Adrenal gland (tissue), 5 donors: ENCODE data around the gene EPN3.

ENCODE experiments used
- POLR2A ChIP-seq, 2 donors: fragments of 450-650 bp; IDR thresholded peaks; one replicate each; pipeline ENCODE4 v1.6.1; 2017; ENCODE audit warnings: antibody characterized with exemption in 2 of 2, mild to moderate bottlenecking in 2 of 2, moderate library complexity in 1 of 2
- TF ChIP-seq, protein P1 (sequence below), 6 experiments: fragments of 450-650 bp in 4 of 6; fragments of 200-600 bp in 2 of 6; sonication (generic) in 1 of 6; IDR thresholded peaks; 1 replicate in 5 of 6; 2 replicates in 1 of 6; pipeline versions ENCODE4 v1.5.1 to v1.8.0; 2016 to 2021; ENCODE audit warnings: antibody characterized with exemption in 6 of 6, mild to moderate bottlenecking in 2 of 6, moderate library complexity in 1 of 6
- donor health status: DM: no; HTN: no; CAD: no.

DNA sequence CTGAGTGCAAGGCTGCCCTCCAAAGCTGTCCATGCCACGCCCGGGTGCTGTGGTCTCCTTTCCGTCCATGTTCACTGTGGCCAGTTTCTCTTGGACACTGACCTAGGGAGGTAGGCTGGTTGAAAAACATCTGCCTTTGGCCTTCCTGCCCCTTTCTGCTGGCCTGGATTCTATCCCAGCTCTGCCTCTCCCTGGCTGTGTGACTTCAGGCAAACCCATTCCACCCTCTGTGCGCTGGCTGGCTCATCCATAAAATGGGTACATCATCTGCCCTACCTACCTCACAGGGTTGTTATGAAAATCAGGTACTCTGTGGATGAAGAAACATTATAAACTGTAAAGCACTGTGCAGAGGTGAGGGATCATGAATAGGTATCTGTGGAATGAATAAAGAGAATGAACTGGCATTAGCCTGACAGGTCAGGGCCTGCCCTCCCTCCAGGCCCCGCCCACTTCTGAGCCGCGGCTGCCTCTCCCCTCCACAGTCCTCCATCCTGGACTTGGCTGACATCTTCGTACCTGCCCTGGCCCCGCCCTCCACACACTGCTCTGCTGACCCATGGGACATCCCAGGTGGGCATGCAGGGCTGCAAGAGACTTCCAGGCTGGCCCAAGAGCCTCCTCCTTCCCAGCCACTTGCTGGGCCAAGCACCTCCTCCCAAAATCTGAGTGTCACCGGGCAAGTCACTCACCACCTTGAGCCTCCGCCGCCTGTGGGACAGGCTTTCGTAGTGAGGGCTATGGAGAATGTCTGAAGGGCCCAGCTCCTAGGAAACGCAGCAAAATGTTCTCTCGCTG lies 7.4 kb downstream of the EPN3 start:
- TF ChIP-seq POLR2A (IDR thresholded peaks at IDR 0.05), result no peak
- TF ChIP-seq, protein P1, sequence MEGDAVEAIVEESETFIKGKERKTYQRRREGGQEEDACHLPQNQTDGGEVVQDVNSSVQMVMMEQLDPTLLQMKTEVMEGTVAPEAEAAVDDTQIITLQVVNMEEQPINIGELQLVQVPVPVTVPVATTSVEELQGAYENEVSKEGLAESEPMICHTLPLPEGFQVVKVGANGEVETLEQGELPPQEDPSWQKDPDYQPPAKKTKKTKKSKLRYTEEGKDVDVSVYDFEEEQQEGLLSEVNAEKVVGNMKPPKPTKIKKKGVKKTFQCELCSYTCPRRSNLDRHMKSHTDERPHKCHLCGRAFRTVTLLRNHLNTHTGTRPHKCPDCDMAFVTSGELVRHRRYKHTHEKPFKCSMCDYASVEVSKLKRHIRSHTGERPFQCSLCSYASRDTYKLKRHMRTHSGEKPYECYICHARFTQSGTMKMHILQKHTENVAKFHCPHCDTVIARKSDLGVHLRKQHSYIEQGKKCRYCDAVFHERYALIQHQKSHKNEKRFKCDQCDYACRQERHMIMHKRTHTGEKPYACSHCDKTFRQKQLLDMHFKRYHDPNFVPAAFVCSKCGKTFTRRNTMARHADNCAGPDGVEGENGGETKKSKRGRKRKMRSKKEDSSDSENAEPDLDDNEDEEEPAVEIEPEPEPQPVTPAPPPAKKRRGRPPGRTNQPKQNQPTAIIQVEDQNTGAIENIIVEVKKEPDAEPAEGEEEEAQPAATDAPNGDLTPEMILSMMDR (IDR thresholded peaks at IDR 0.05), result no peak
